Astrocyte of the cerebellum (primary cell): ENCODE measurements around the gene MRPL51.

ENCODE experiments used
- DNase-seq: peaks from one replicate; pipeline ENCODE4 v3.0.0-alpha.2; 2011; ENCODE audit warnings: low read depth
- H3K4me3 ChIP-seq: 2 replicates; pipeline ENCODE4 v1.5.1; 2011; ENCODE audit warnings: mild to moderate bottlenecking, low read depth, low read length, moderate library complexity
- CTCF ChIP-seq: IDR thresholded peaks from 2 replicates; pipeline ENCODE4 v1.5.1; 2012; ENCODE audit warnings: low read length, low read depth, moderate library complexity, mild to moderate bottlenecking; ENCODE audit errors: missing control alignments
- in situ Hi-C: cut with HindIII; loops from 2 replicates; pipeline ENCODE4 v1.10.0; 2017; ENCODE audit warnings: low sequenced_read_pairs

MRPL51 gene

DNA sequence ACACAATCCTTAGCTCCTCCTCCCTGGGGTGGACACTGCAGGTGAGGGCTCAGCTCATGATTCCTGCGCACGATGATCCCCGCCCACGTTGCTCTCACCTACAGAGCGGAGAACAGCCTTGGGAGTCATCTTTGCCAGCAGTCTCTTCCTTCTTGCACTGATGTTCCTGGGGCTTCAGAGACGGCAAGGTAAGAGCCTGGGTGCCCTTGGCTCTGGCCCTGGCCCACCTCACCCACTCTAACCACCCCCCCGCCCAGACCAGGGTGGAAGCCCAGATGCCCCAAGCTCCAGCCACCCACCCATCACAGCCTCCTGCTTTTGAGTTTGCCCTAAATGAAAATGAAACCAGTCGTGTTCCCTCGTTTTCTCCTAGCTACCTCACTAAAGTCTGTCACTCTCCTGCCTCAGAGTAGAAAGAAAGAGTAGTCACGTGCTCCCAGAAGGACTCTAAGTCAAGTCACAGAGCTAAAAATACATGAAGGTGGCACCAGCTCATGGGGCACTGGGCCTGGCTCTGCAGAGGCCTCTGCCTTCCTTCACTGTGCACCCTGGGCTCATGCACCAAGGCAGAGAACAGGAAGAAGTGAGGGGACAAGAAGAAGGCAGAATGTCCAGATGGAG, 32.2 kb downstream of the MRPL51 start:
- DNase-seq, result no peak
- H3K4me3 ChIP-seq, result no peak overlapping the region
- no peak for TF ChIP-seq CTCF
- in situ Hi-C loops, result loop anchor here (10.0 kb wide), 1 partner anchor 66 kb away; no protein-coding TSS in a partner anchor

DNA sequence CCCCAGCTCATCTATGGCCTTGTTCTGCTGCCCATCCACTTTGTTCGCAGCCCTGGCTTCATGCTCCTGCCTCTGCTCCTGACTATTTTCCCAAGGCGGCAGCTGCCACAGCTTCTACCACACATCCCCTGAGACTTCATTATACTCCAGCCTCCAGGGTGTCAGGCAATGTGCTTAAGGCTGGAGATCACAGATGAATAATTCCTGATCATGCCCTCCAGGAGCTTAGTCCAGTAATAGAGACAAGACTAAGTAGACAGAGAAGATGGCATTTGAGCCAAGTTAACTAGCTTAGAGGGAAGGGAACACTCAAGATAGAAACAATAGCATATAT, 34.1 kb downstream of the MRPL51 start:
- in situ Hi-C loops, result no loop called here
- no peak for TF ChIP-seq CTCF
- no peak overlapping the region for H3K4me3 ChIP-seq
- no peak for DNase-seq

- no peak for TF ChIP-seq CTCF
- DNase-seq, result no peak
- in situ Hi-C loops, result no loop called here
- H3K4me3 ChIP-seq, result no peak overlapping the region
These were observed 34.6 kb downstream of the MRPL51 start for GRCh38 chr12:6458281-6459003.

DNA sequence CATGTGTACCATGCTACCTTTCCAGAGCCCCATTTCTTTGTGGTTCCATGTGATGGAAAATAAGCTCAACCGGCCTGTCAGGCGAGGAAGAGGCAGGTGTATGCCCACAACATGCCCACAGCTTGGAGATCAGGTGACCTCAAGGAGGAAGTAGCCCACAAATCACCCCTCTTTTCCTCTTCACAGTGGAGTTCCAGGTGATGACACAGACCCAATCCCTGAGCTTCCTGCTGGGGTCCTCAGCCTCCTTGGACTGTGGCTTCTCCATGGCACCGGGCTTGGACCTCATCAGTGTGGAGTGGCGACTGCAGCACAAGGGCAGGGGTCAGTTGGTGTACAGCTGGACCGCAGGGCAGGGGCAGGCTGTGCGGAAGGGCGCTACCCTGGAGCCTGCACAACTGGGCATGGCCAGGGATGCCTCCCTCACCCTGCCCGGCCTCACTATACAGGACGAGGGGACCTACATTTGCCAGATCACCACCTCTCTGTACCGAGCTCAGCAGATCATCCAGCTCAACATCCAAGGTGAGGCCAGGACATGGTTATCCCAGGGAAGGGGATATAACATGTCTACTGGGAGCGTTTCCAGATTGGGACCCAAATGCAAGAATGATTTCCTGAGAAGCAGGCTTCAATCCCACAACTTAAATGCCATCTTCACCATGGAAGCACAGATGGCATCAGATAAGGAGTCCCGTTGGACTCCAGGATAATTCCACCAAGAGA, 35.7 kb downstream of the MRPL51 start:
- H3K4me3 ChIP-seq, result no peak overlapping the region
- in situ Hi-C loops, result no loop called here
- no peak for DNase-seq
- no peak for TF ChIP-seq CTCF

DNA sequence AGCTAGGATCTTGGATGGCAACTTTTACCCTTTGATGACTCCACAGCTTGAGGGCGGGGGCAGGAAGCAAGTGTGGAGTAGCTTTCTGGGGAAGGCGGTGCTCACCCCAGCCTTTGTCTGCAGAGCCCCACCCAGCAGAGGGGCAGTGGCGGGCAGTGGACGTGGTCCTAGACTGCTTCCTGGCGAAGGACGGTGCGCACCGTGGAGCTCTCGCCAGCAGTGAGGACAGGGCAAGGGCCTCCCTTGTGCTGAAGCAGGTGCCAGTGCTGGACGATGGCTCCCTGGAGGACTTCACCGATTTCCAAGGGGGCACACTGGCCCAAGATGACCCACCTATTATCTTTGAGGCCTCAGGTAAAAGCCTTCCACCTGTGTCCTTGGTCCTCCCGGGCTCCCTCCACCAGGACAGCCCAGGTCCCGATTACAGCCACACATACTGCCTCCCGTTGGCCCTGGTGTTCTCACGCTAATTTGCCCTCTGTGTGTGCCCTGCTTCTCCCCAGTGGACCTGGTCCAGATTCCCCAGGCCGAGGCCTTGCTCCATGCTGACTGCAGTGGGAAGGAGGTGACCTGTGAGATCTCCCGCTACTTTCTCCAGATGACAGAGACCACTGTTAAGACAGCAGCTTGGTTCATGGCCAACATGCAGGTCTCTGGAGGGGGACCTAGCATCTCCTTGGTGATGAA, 40.0 kb downstream of the MRPL51 start:
- TF ChIP-seq CTCF, result no peak
- no peak for DNase-seq
- no peak overlapping the region for H3K4me3 ChIP-seq
- in situ Hi-C loops, result no loop called here

- no peak for TF ChIP-seq CTCF
- in situ Hi-C loops, result no loop called here
- peak overlapping the region; percentile 46 for H3K4me3 ChIP-seq
- DNase-seq, result no peak
These were observed 40.7 kb downstream of the MRPL51 start for GRCh38 chr12:6452245-6452943.
